HG03045 (cell line): ENCODE results near the gene PLAC1.

Source experiments
- ATAC-seq: cut with Tn5 transposase; IDR thresholded peaks from one replicate; pipeline ENCODE4 v1.9.1; 2021; ENCODE audit warnings: mild to moderate bottlenecking, moderate library complexity; ENCODE audit not compliant: unreplicated experiment

Gene PLAC1

DNA sequence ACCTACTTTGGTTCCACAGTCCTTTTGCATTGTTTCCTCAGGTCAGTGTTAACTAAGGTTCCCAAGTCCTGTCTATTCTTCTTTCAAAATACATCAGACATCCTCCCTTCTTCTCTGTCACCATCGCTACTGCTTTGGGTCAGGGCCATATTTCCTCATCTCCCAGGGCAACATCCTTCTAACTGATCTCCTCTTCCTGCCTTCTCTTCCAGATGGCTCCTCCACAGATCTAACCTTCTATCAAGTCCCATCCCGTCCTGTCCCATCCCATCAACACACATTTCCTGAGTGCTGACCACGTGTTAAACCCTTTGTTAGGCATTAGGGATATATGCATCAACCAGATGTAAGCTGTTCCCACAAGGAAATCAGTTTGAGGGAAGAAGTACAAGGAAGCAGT lies 25.9 kb downstream of the PLAC1 start:
- no peak for ATAC-seq

DNA sequence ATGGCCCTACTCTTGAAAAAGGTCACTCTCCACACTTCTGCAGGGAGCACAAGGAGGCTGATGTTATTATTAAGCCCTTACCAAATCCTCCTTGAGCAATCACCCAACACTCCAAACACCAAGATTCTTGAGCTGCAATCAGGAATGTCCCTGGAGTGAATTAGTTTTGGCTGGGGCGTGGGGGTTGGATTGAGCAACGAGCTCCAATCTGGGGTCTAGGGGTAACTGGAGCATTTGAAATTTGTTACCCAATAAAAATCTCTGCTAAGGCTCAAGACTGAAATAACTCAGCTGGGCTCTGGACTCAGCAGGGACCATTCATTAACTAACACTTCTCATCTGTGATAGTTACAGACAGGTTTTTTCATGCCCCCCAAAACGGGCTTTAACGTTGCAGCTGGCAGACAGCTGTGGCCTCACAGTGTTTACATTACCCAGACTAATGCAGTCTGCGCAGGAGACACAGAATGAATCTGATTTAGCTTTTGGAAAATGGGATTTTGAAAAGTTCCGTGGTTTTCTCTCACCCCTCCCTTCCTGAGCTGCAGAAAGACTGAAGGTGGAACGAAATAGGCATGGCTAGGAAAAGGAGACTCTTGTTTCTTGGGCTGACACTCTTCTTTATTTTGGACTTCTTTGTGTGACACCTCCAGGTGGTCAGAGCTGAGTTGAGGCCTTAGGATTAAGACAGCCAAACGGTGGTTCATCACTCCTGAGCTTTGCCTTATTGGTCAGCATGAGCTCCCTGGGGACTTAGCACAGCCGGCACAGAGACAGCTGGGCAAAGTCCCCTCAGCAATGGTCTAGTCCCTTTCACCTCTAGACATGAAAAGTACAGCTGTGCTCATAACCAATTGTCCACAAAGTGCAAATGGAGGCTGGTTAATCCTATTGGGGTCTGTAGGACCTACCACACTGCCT lies 26.6 kb downstream of the PLAC1 start:
- ATAC-seq: no peak

DNA sequence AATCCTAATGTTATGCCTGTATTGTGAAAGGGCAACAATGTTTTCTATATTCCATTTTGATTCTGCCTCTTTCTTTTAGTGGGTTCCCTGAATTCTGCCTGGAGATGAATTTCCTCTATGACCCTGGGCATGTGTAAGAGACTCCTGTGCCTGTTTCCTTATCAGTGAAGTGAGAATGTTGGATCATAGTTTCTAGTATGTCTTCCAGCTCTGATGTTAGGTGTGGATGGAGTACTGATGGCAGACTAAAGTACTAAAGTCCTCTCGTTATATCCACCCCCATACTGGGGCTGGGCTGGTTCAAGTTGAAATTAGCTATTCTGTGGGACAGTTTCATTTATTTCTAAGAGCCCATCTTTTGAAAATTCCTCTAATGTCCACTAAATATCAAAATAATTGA lies 29.6 kb downstream of the PLAC1 start:
- no peak for ATAC-seq

DNA sequence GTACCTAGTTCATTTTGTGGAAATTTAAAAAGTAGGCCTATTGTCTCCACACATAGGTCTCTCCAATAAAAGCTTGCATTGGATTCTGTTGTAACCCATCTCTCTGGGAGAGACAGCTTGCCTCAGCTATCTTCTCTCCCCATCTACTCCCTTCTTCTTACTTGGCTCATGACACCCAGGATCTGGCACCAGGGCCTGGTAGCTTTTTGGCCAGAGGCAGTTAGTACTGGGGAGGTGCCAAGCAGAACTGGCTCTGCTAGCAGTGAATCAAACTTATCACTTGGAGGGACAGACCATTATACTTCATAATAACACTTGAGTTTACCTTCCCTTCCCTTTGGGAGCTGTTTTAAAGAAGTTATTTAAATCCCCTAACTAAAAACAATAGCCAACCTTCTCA lies 31.8 kb downstream of the PLAC1 start:
- no peak for ATAC-seq

DNA sequence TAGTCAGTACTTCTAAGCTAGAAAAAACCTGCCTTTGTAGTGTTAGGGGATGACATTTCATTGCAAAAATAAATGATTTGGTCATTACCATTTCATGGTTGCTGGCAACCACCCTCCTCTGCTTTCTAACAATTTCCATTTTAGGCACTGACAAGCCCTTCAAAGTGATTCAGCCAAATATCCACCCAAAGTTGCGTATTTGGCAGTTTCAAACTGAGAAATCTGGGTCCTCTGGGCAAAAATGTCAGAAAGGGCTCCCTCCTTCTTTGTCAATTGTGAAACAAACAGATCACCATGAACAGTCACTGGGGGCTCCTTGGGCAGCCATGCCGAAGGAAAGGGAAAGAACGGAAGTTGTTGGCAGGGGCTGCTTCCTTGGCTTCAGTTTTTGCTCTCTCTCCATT lies 33.0 kb downstream of the PLAC1 start:
- ATAC-seq: no peak

DNA sequence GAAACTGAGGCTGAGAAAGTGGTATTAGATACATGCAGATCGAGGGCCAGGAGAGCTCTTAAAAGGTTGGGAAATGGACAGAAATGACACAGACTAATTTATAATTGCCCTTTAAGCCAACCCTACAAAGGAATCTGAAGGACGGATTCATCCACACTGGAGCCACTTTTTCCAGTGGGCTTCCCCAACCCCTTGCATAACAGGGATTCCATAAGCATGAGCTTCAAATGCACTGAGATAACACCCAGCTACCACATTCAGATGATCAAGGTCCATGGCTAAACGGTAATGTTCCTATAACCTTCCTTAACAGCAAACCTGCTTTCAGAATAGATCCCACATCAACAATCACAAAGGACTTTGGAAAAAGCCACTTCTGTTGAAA lies 34.2 kb downstream of the PLAC1 start:
- ATAC-seq: no peak

DNA sequence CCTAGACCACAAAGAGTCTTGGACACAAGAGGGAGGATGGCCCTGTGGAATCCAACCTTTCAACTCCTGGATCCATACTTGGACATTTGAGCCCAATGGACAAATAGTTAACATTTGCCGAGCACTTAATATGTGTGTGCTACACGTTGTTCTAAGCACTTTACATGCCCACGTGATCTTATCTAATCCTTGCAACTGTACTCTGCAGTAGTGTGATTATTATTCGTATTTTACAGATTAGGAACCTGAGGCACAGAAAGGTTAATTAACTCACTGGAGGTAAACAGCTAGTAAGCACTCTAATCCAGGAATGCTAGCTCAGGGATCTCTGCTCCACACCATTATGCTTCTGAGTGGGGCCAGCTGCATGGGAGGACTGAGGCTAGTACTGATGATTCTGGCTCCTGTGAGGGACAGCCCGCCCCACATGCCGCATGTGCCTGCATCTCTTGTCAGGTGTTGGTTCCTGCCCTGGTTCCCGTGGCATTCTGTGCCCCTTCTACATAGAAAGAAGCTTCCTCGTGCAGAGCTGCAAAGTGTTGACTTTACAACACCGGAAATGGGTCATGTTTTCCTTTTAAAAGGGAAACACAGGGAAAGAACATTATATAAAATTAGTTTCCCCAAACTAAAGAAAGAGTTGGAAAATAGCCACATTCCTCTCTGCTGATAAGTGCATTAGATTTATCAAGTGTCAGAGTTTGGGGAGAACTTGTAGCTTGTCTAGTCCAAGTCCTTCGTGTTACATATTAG lies 34.8 kb downstream of the PLAC1 start:
- no peak for ATAC-seq

DNA sequence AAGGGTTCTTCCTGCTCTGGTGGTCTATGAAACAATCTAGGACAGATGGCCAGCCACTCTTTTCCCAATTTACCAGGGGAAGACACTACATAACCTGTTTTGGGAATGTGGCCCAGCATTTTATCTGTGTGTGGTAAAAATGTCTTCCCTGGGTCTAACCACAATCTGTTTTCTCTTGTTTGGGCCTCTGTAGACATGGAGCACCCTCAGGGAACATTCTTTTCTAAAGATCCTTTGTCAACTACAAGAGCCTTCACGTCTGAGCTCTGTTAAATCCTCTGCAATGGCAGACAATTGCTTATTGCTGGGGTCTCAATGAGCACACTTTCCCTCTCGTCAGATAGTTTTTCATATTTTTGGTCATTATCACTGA lies 35.5 kb downstream of the PLAC1 start:
- ATAC-seq: no peak

DNA sequence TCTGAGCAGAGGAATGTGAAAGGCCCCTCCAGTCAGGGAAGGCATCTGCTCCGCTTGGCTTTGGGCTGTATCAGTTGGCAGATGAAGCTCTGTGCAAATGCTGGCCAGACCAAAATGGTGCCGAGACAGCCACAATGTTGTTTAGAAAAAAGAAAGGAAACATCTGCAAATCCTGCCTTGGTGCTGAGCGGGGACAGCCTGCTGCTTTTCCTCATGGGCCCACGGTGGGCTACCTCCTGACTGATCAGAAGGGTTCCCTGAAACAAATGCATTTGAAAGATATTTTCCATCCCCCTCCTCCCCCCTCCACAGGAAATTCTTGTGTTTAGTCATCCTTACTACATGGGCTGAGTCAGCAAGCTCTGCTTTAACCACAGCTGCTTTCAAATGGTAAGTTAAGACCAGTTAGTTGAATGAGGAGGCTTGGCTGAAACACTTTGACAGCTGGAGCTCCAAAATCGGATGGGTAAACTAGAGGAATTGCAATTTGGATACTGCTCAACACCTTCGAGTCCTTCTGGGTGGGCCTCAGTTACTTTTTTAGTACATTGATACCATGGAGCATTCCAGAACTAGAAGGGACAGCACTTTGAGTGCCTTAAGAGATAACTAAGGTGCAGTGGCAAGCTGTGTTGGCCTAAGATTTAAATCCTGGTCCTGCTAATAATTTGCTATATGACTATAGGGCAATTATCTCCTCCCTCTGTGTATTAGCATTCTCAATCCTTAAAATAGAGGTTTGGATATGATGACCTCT lies 36.0 kb downstream of the PLAC1 start:
- ATAC-seq: peak; percentile 80

DNA sequence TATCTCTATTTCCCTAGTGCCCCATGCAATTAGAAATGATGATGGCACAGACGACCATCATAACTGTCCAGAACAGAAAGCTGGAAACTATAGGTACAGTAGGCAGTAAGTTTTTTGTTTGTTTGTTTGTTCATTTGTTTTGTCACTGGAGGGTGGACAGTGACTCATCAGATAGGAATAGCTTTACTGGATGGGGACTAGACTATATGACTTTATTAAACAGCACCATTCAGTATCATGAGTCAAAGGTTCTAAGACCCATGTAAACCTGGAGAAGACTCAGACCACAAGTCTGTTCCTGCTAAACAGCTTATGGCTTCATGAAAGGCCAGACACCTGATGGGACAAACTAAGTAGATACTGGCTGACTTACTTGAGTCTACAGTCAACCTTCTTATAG lies 38.4 kb downstream of the PLAC1 start:
- no peak for ATAC-seq

DNA sequence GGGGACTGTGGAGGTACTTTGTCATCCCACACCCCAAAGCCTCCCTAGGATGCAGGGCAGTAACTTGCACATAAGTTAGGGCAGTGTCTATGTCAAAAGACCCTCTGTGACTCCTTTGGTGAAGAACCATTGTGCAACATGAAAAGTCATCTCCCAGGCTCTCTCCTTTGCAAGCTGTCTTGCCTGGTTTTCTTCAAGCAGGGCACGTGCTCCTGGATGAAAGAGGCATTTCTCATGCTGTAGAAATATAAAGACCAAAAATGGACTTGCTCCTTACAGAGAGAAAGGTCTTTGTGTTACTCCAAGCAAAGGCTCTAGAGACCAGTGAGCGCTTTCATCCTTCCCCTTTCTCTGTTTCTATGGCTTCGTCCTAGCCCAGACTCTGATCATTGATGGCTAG lies 44.9 kb downstream of the PLAC1 start:
- no peak for ATAC-seq

DNA sequence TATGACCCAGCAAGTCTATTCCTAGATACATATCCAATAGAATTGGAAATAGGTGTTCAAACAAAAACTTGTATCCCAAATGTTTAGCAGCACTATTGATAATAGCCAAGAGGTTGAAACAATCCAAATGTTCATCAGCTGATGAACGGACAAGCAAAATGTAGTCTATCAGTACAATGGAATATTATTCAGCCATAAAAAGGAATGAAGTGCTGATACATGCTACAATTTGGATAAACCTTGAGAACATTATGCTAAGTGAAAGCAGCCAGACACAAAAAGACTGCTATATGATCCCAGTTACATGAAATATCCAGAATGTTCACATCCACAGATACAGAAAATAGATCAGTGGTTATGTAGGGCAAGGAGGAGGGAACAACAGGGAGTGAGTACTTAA lies 50.1 kb downstream of the PLAC1 start:
- ATAC-seq: no peak

DNA sequence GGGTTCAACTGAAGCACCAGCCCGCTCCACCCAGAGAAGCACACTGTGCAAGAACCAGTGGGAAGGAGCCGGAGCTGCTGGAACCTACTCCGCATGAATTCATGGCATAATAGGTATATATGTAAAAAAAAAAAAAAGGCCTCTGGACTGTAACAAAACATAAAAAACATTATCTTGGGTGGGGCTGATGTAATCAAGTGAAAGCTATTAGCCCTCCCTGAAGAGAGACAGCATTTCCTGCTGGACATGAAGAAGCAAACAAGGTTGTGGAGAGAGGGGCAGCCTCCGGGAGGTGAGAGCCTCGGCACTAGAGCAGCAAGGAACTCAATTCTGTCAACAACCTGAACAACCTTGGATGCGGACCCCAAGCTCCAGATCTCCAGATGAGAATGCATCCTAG lies 50.7 kb downstream of the PLAC1 start:
- ATAC-seq: no peak

DNA sequence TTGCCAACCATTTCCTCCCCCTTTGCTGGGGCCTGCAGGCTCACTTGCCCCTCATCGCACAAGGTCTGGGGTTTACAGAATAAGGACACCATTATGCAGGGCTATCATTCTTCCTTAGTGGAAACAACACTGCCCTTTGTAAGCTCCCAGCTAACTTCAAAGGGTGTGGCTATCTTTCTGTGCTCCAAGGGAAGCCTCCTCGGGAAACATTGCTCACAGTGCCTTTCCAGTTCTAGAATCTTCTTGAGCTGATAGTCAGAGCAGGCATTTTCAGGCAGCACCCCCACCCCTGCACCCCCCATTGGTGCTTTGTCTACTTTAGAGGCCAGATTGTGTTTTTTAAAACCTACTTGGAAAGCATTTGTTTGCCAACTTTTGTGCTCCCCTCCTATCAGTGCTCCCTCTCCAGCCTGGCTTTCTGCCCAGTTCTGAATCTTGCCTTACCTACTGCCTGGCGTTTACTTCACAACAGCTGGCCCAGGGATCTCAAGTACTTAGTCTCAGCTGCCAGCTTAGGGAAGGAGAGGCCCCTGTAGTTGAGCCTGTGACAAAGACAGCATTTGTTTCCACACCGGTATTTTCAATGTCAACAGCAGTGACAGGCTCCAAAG lies 53.5 kb downstream of the PLAC1 start:
- ATAC-seq: no peak

DNA sequence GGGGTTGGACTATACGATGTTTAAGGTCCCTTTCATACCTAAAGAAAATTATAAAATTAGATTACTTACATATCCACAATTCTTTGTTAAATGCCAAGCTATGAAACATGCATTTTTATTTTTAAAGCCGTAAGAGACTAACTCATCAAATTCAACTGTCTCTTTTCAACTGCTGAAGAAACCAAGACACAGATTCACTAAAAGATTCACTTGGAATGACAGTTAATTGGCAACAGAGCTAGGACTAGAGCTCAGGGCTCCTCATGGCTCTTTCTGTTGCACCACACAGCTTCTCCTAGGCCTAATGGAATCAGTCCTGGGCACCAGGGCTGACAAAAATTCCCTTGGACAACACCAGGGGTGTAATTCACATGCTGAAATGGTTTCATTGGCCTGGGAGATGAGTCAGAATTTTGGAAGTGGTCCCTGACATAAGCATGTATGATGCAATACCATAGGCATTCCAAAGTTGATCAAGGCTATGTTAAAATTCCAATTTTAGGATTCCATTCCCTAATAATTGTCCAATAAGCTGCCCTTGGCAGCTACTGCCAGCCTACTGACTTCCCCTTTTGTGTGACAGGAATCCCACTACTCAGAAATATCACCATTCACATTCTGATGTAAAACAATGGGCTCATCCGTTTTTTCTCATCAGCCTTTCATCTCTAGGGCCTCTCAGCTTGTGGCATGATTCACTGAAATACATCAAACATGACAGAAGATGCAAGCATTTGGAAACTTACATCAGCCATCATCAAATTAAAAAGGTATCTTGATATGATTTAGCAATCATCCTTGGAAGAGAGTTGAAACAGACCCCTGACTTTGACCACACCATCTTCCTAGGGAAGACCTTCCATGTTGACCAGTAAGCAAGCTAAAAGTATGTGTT lies 54.2 kb downstream of the PLAC1 start:
- ATAC-seq: no peak

DNA sequence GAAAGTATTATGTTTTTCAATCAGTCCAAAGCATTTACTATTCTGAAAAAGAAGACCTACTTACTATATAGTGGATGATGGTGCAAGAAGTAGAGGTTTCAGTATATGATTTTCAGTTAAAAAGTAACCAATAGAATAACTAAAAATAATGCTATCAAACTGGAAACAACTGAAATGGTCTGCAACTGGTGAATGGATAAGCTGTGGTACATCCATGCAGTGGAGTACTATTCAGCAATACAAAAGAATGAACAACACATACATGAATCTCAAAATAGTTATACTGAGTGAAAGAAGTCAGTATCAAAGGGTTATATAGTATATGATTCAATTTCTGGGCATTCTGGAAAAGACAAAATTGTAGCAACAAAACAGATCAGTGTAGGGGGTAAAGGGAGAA lies 55.9 kb downstream of the PLAC1 start:
- no peak for ATAC-seq

DNA sequence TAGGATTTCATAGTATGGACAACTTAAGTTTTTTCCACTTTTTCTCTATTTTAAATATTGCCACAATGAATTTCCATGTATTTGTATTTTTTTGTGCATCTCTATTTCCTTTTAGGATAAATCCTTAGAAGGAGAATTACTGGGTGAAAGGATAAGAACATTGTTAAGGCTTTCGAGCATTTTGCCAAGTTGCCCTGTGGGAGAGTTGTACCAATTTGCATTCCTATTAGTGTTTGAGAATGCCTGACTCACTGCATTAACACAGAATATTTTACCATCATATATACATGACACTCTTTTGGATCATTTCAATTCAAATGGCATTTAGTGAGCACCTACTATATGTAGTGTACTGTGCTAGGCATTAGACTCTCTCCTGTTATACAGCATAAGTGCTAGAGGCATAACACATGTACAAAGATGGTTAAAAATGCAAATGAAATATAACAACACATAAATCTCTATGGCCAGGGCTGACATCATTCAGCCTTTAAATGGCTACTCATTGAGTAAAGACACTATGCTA lies 57.0 kb downstream of the PLAC1 start:
- no peak for ATAC-seq

DNA sequence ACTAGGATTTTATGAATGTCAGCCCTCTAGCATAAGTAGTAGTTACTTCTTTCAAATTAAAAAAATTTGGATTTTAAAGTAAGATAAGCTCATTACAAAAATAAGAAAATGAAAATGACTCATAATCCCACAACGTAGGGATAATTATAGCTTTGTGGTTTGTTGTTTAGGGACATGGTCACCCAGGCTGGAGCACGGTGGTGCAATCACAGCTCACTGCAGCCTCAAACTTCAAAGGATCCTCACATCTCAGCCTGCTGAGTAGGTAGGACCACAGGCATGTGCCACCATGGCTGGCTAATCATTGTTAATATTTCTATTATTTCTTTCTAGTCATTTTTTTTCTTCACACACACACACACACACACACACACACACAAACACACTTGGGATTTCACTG lies 57.6 kb downstream of the PLAC1 start:
- no peak for ATAC-seq

DNA sequence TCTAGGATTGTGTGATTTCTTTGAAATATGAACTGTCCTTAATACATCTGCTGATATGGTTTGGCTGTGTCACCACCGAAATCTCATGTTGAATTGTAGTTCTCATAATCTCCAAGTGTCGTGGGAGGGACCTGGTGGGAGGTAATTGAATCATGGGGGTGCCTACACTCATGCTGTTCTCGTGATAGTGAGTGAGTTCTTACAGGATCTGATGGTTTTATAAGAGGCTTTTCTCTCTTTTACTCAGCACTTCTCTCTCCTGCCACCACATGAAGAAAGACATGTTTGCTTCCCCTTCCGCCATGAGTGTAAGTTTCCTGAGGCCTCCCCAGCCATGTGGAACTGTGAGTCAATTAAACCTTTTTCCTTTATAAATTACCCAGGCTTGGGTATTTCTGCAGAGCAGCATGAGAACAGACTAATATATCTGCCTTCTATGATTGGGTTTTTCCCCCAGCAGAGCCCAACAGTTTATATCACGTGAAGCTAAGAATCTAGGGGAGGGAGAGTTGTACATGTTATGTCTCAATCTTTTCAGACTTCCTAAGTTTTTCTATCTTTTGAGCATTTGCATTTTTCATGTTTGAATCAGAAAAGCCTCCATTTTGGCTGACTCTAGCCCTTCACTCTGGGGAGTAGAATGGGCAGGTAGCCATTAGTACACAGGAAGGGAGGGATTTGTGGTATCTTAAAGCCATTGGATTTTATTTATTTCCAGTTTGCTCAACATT lies 58.9 kb downstream of the PLAC1 start:
- ATAC-seq: no peak
